IPS DF 6.9 (cell line): ENCODE results near the gene ADGRV1.
A peak's percentile ranks its signal among the peaks of the same experiment; 100 is the strongest.
"Not testable (repeated sequence)": the region's sequence is repeated elsewhere in the genome, so short reads cannot be mapped to it uniquely, and the experiment has no call there.

Source experiments
- DNase-seq: peaks from one replicate; pipeline ENCODE4 v3.0.0-alpha.2; 2013; ENCODE audit warnings: low read depth, low spot score
- H3K27ac ChIP-seq: one replicate; pipeline ENCODE4 v1.5.1; 2013; ENCODE audit warnings: low read length, control low read depth
- H3K27me3 ChIP-seq: 2 replicates; pipeline ENCODE4 v1.6.1; 2013; ENCODE audit warnings: mild to moderate bottlenecking, low read length; ENCODE audit not compliant: control insufficient read depth, insufficient read depth
- H3K36me3 ChIP-seq: 2 replicates; pipeline ENCODE4 v1.6.1; 2013; ENCODE audit warnings: low read length; ENCODE audit not compliant: control insufficient read depth, insufficient read depth
- H3K4me1 ChIP-seq: 2 replicates; pipeline ENCODE4 v1.6.1; 2013; ENCODE audit warnings: low read length; ENCODE audit not compliant: control insufficient read depth, insufficient read depth
- H3K4me3 ChIP-seq: 2 replicates; pipeline ENCODE4 v1.5.1; 2013; ENCODE audit warnings: mild to moderate bottlenecking, low read length
- H3K9me3 ChIP-seq: 2 replicates; pipeline ENCODE4 v1.6.1; 2013; ENCODE audit warnings: low read length, inconsistent platforms; ENCODE audit not compliant: control insufficient read depth, insufficient read depth
- WGBS: extraction: QIAGEN DNeasy Blood & Tissue Kit; methylation state at CpG from one replicate; pipeline ENCODE4 v1.1.7; 2013; ENCODE audit warnings: mixed read lengths, missing lambda C conversion rate; ENCODE audit not compliant: insufficient read length, insufficient coverage; 5-methylcytosine and 5-hydroxymethylcytosine counted together

The ADGRV1 gene

GRCh38 chr5:90644132-90644531 is 85.5 kb downstream of the ADGRV1 start:
- Histone ChIP-seq H3K27me3 (no peaks in the 10 kb centered on the region), H3K27ac (no peak overlapping the region), H3K4me1 (no peaks in the 10 kb centered on the region; the same call in 1 of the 2 replicates), H3K9me3 (no peaks in the 10 kb centered on the region), H3K36me3 (no peaks in the 10 kb centered on the region; the same call in 1 of the 2 replicates), H3K4me3 (no peak overlapping the region)
- WGBS: no CpG with 5 or more reads among the region's 4 CpGs
- no peak for DNase-seq

GRCh38 chr5:90645024-90645610 is 86.5 kb downstream of the ADGRV1 start:
- Histone ChIP-seq H3K4me3 (no peak overlapping the region), H3K27ac (no peak overlapping the region), H3K36me3 (no peaks in the 10 kb centered on the region; the same call in 1 of the 2 replicates)

GRCh38 chr5:90650767-90651166 is 92.2 kb downstream of the ADGRV1 start:
- WGBS: no CpG with 5 or more reads among the region's 1 CpG
- H3K4me1 ChIP-seq: no peaks in the 10 kb centered on the region
- no peak overlapping the region for H3K4me3 ChIP-seq
- H3K27ac ChIP-seq: no peak overlapping the region
- peaks cover 7% of the 10 kb centered on the region; the same call in 1 of the 2 replicates for H3K36me3 ChIP-seq
- no peaks in the 10 kb centered on the region for H3K9me3 ChIP-seq
- no peaks in the 10 kb centered on the region for H3K27me3 ChIP-seq
- no peak for DNase-seq

More at GRCh38 chr5:90645024-90645610, 86.5 kb downstream of the ADGRV1 start:
- Histone ChIP-seq H3K27me3 (no peaks in the 10 kb centered on the region), H3K9me3 (no peaks in the 10 kb centered on the region), H3K4me1 (no peaks in the 10 kb centered on the region; the same call in 1 of the 2 replicates)
- DNase-seq: peak; percentile 13
- no CpG with 5 or more reads among the region's 8 CpGs for WGBS

GRCh38 chr5:90654215-90654614 is 95.6 kb downstream of the ADGRV1 start:
- DNase-seq: no peak
- peaks cover 7% of the 10 kb centered on the region; the same call in 1 of the 2 replicates for H3K36me3 ChIP-seq
- H3K27me3 ChIP-seq: no peaks in the 10 kb centered on the region
- H3K4me1 ChIP-seq: no peaks in the 10 kb centered on the region
- no peak overlapping the region for H3K4me3 ChIP-seq
- no peak overlapping the region for H3K27ac ChIP-seq
- WGBS: no CpG with 5 or more reads among the region's 2 CpGs
- no peaks in the 10 kb centered on the region for H3K9me3 ChIP-seq

- Histone ChIP-seq H3K9me3 (no peaks in the 10 kb centered on the region), H3K4me1 (no peaks in the 10 kb centered on the region), H3K36me3 (peaks cover 7% of the 10 kb centered on the region; the same call in 1 of the 2 replicates), H3K4me3 (no peak overlapping the region), H3K27me3 (no peaks in the 10 kb centered on the region), H3K27ac (no peak overlapping the region)
- WGBS: no CpG with 5 or more reads among the region's 1 CpG
- no peak for DNase-seq
These were observed 96.8 kb downstream of the ADGRV1 start for GRCh38 chr5:90655423-90655822.

- DNase-seq: no peak
- H3K27ac ChIP-seq: no peak overlapping the region
- H3K4me1 ChIP-seq: no peaks in the 10 kb centered on the region
- H3K9me3 ChIP-seq: no peaks in the 10 kb centered on the region
- H3K4me3 ChIP-seq: no peak overlapping the region
- H3K27me3 ChIP-seq: no peaks in the 10 kb centered on the region
- H3K36me3 ChIP-seq: peaks cover 7% of the 10 kb centered on the region; the same call in 1 of the 2 replicates
- no CpG with 5 or more reads among the region's 4 CpGs for WGBS
These were observed 98.4 kb downstream of the ADGRV1 start for GRCh38 chr5:90657030-90657429.

GRCh38 chr5:90657788-90658187 is 99.2 kb downstream of the ADGRV1 start:
- Histone ChIP-seq H3K27ac (no peak overlapping the region), H3K36me3 (peaks cover 7% of the 10 kb centered on the region; the same call in 1 of the 2 replicates), H3K4me3 (no peak overlapping the region), H3K4me1 (no peaks in the 10 kb centered on the region), H3K27me3 (no peaks in the 10 kb centered on the region), H3K9me3 (no peaks in the 10 kb centered on the region)
- no CpG with 5 or more reads among the region's 6 CpGs for WGBS
- DNase-seq: no peak

GRCh38 chr5:90658620-90659019 is 100.0 kb downstream of the ADGRV1 start:
- Histone ChIP-seq H3K36me3 (peaks cover 1% of the 10 kb centered on the region; the same call in 1 of the 2 replicates), H3K4me3 (no peak overlapping the region), H3K27ac (no peak overlapping the region), H3K27me3 (no peaks in the 10 kb centered on the region), H3K9me3 (no peaks in the 10 kb centered on the region), H3K4me1 (no peaks in the 10 kb centered on the region)
- no peak for DNase-seq
- WGBS: no CpG with 5 or more reads among the region's 2 CpGs

- no CpG with 5 or more reads among the region's 21 CpGs for WGBS
- H3K27me3 ChIP-seq, H3K4me1 ChIP-seq, H3K36me3 ChIP-seq, DNase-seq, H3K9me3 ChIP-seq, H3K27ac ChIP-seq: not testable (repeated sequence)
- peak overlapping the region; percentile 24; the same call in 1 of the 2 replicates for H3K4me3 ChIP-seq
These were observed 109.5 kb downstream of the ADGRV1 start for GRCh38 chr5:90668079-90668565.

- Histone ChIP-seq H3K27me3 (no peaks in the 10 kb centered on the region), H3K4me1 (no peaks in the 10 kb centered on the region; the same call in 1 of the 2 replicates), H3K4me3 (no peak overlapping the region), H3K36me3 (peaks cover 5% of the 10 kb centered on the region; the same call in 1 of the 2 replicates), H3K27ac (no peak overlapping the region), H3K9me3 (no peaks in the 10 kb centered on the region)
- no CpG with 5 or more reads among the region's 8 CpGs for WGBS
- no peak for DNase-seq
These were observed 116.6 kb downstream of the ADGRV1 start for GRCh38 chr5:90675222-90675621.
